IMR-90 (cell line): ENCODE results near the gene BTN2A1. TPM values are rescaled to one million over a fixed set of nuclear protein-coding genes. Genes with fewer than 3 reads are reported as not detected.

Experiments used
- ATAC-seq: fragments of 200-7000 bp; cut with Tn5 transposase; 2 replicates; pipeline ENCODE4 v1.9.1; 2020; ENCODE audit warnings: low read depth, mild to moderate bottlenecking, moderate library complexity
- BruUV-seq: library from RNA; stranded (reverse); fragments of 400-500 nt; replicated peaks from 2 replicates; lab custom pipeline; 2021; lab: Mats Ljungman, UMichigan
- CTCF ChIA-PET: fragments of 300-600 bp; formaldehyde crosslinking; extraction: SDS; loops from one replicate; lab custom pipeline; 2021; ENCODE audit warnings: antibody characterized with exemption; lab: Yijun Ruan, JAX
- POLR2A ChIA-PET: fragments of 300-600 bp; sonication (Branson Sonifier 250); formaldehyde crosslinking; loops from one replicate; lab custom pipeline; 2022; ENCODE audit warnings: antibody characterized with exemption; ENCODE audit not compliant: unreplicated experiment; lab: Charles Lee
- DNase-seq: peaks from one replicate; pipeline ENCODE4 v3.0.0; 2013
- H2AFZ ChIP-seq: replicated peaks from 2 replicates; pipeline ENCODE3; 2013; ENCODE audit warnings: low read length, mild to moderate bottlenecking; ENCODE audit not compliant: poor library complexity
- H2AK5ac ChIP-seq: 2 replicates; pipeline ENCODE4 v1.6.1; 2013; ENCODE audit warnings: low read depth, low read length, inconsistent platforms
- H2AK9ac ChIP-seq: replicated peaks from 2 replicates; pipeline ENCODE3; 2013; ENCODE audit warnings: mild to moderate bottlenecking, low read depth, low read length, moderate library complexity; ENCODE audit not compliant: poor library complexity
- H2BK120ac ChIP-seq: 2 replicates; pipeline ENCODE4 v1.6.1; 2013; ENCODE audit warnings: low read depth, low read length, inconsistent platforms
- H2BK15ac ChIP-seq: 3 replicates; pipeline ENCODE4 v1.6.1; 2013; ENCODE audit warnings: low read depth, low read length, inconsistent platforms
- H2BK20ac ChIP-seq: 2 replicates; pipeline ENCODE4 v1.6.1; 2013; ENCODE audit warnings: low read depth, mild to moderate bottlenecking, inconsistent platforms, low read length, moderate library complexity
- H2BK5ac ChIP-seq: 2 replicates; pipeline ENCODE4 v1.6.1; 2013; ENCODE audit warnings: mild to moderate bottlenecking, low read depth, low read length, inconsistent platforms; ENCODE audit not compliant: poor library complexity, severe bottlenecking
- H3K14ac ChIP-seq: replicated peaks from 2 replicates; pipeline ENCODE4 v1.6.1; 2013; ENCODE audit warnings: low read depth, low read length, inconsistent platforms
- H3K18ac ChIP-seq: 2 replicates; pipeline ENCODE4 v1.6.1; 2013; ENCODE audit warnings: low read depth, low read length, control low read depth
- H3K23ac ChIP-seq: 2 replicates; pipeline ENCODE4 v1.6.1; 2013; ENCODE audit warnings: low read depth, low read length, inconsistent platforms
- H3K27ac ChIP-seq: 2 replicates; pipeline ENCODE4 v1.5.1; 2013; ENCODE audit warnings: mild to moderate bottlenecking, control low read depth, low read length; ENCODE audit not compliant: insufficient read depth
- H3K27me3 ChIP-seq: 2 replicates; pipeline ENCODE4 v1.6.1; 2013; ENCODE audit warnings: low read length; ENCODE audit not compliant: control insufficient read depth, insufficient read depth
- H3K36me3 ChIP-seq: 2 replicates; pipeline ENCODE4 v1.6.1; 2013; ENCODE audit warnings: low read length, mixed read lengths; ENCODE audit not compliant: control insufficient read depth, insufficient read depth
- H3K4ac ChIP-seq: 2 replicates; pipeline ENCODE4 v1.6.1; 2013; ENCODE audit warnings: low read depth, low read length, inconsistent platforms
- H3K4me1 ChIP-seq: 2 replicates; pipeline ENCODE4 v1.6.1; 2013; ENCODE audit warnings: low read length, mixed read lengths; ENCODE audit not compliant: control insufficient read depth, insufficient read depth
- H3K4me2 ChIP-seq: 2 replicates; pipeline ENCODE4 v1.6.1; 2013; ENCODE audit warnings: low read depth, mild to moderate bottlenecking, control low read depth, low read length, moderate library complexity
- H3K4me3 ChIP-seq: 2 replicates; pipeline ENCODE4 v1.5.1; 2013; ENCODE audit warnings: low read depth, mild to moderate bottlenecking, control low read depth, low read length, moderate library complexity; ENCODE audit not compliant: insufficient read depth
- H3K56ac ChIP-seq: 2 replicates; pipeline ENCODE4 v1.6.1; 2013; ENCODE audit warnings: low read length, inconsistent platforms; ENCODE audit not compliant: insufficient read depth; ENCODE audit errors: extremely low read depth
- H3K79me1 ChIP-seq, 2 experiments: 2 replicates each; pipeline ENCODE4 v1.6.1; 2013; ENCODE audit warnings: low read length in 2 of 2, inconsistent platforms in 1 of 2, low read depth in 1 of 2
- H3K9ac ChIP-seq: 2 replicates; pipeline ENCODE4 v1.6.1; 2013; ENCODE audit warnings: low read depth, low read length, control low read depth
- H3K9me1 ChIP-seq: 2 replicates; pipeline ENCODE4 v1.6.1; 2013; ENCODE audit warnings: low read length, inconsistent platforms; ENCODE audit not compliant: insufficient read depth
- H3K9me3 ChIP-seq: 2 replicates; pipeline ENCODE4 v1.6.1; 2013; ENCODE audit warnings: low read length; ENCODE audit not compliant: control insufficient read depth, insufficient read depth
- H4K20me1 ChIP-seq: 2 replicates; pipeline ENCODE4 v1.6.1; 2013; ENCODE audit warnings: low read length, inconsistent platforms; ENCODE audit not compliant: insufficient read depth
- H4K5ac ChIP-seq: 2 replicates; pipeline ENCODE4 v1.6.1; 2013; ENCODE audit warnings: mild to moderate bottlenecking, low read depth, low read length, control low read depth
- H4K8ac ChIP-seq, 2 experiments: 2 replicates each; pipeline ENCODE4 v1.6.1; 2013; ENCODE audit warnings: low read depth in 2 of 2, low read length in 2 of 2, control low read depth in 1 of 2, inconsistent platforms in 1 of 2
- H4K91ac ChIP-seq: 2 replicates; pipeline ENCODE4 v1.6.1; 2013; ENCODE audit warnings: low read depth, low read length, inconsistent platforms; ENCODE audit not compliant: insufficient read depth
- BHLHE40 ChIP-seq: fragments of 150-350 bp; IDR thresholded peaks from 2 replicates; pipeline ENCODE4 v1.6.1; 2016; ENCODE audit warnings: mild to moderate bottlenecking, low read depth, low read length
- CEBPB ChIP-seq: IDR thresholded peaks from 2 replicates; pipeline ENCODE4 v1.6.1; 2012; ENCODE audit warnings: low read depth, low read length, improper control_type of control experiment
- FOS ChIP-seq: fragments of 150-350 bp; IDR thresholded peaks from 2 replicates; pipeline ENCODE4 v1.6.1; 2016; ENCODE audit warnings: low read depth, low read length
- MAZ ChIP-seq: IDR thresholded peaks from 2 replicates; pipeline ENCODE4 v1.6.1; 2012; ENCODE audit warnings: low read depth, mild to moderate bottlenecking, low read length, improper control_type of control experiment, moderate library complexity, borderline replicate concordance
- NFE2L2 ChIP-seq: fragments of 150-350 bp; IDR thresholded peaks from 2 replicates; pipeline ENCODE4 v1.6.1; 2016; ENCODE audit warnings: low read depth, mild to moderate bottlenecking, low read length
- RAD21 ChIP-seq: IDR thresholded peaks from 2 replicates; pipeline ENCODE4 v1.6.1; 2012; ENCODE audit warnings: low read length, improper control_type of control experiment
- WGBS, 2 experiments: methylation state at CpG; one replicate each; pipeline versions ENCODE4 v1.1.5 to v1.1.7; 2013; ENCODE audit warnings: missing lambda C conversion rate in 2 of 2; ENCODE audit not compliant: insufficient read length in 1 of 2; ENCODE audit errors: extremely low coverage in 2 of 2; 5-methylcytosine and 5-hydroxymethylcytosine counted together
- dilution Hi-C: fragments of 300-500 bp; cut with HindIII; formaldehyde crosslinking; loops from one replicate; pipeline ENCODE4 v1.14.3; 2018; ENCODE audit warnings: low sequenced_read_pairs; ENCODE audit not compliant: unreplicated experiment
- in situ Hi-C: fragments of 300-500 bp; cut with MboI; formaldehyde crosslinking; loops from 3 replicates; pipeline ENCODE4 v1.14.3; 2019; ENCODE audit warnings: low sequenced_read_pairs, inconsistent platforms, mixed read lengths
- intact Hi-C: fragments of 100-400 bp; cut with micrococcal nuclease; formaldehyde crosslinking; loops from 2 replicates; pipeline ENCODE4 v1.10.0; 2022
- polyA plus RNA-seq, 3 experiments: library from polyadenylated mRNA; depleted of rRNA; stranded (reverse); fragments of >200 nt; gene quantifications; 2 replicates each; pipeline ENCODE4 v1.2.3, GENCODE V29; 2012; ENCODE audit warnings: low replicate concordance in 1 of 3
- total RNA-seq: library from RNA; depleted of rRNA; stranded (reverse); fragments of >200 nt; gene quantifications from 2 replicates; pipeline ENCODE4 v1.2.3, GENCODE V29; 2012
- TF ChIP-seq, protein P1 (sequence below): fragments of 150-350 bp; IDR thresholded peaks from 2 replicates; pipeline ENCODE4 v1.6.1; 2017; ENCODE audit warnings: mild to moderate bottlenecking, antibody characterized with exemption, low read length, low read depth
- TF ChIP-seq, protein P2 (sequence below): conservative IDR thresholded peaks from 2 replicates; pipeline ENCODE4 v1.5.1; 2012; ENCODE audit warnings: mild to moderate bottlenecking, low read depth, low read length, improper control_type of control experiment

The BTN2A1 gene
- total and polyA plus RNA-seq, 2 of the 4 experiments (the other 2 are of a cell fraction) = 13.6 to 40.2 TPM

GRCh38 chr6:26430787-26431186, 27.0 kb upstream of the BTN2A1 start:
- Histone ChIP-seq H4K8ac (no peak overlapping the region), H4K5ac (no peak overlapping the region), H3K4me1 (peaks cover 3% of the 10 kb centered on the region; the same call in 1 of the 2 replicates), H2BK5ac (no peak overlapping the region), H3K4me3 (no peak overlapping the region), H3K14ac (no peak overlapping the region), H2BK15ac (no peak overlapping the region), H3K27ac (no peak overlapping the region), H2AK9ac (no peak overlapping the region), H3K4ac (no peak overlapping the region), H3K36me3 (peaks cover 39% of the 10 kb centered on the region), H3K23ac (no peak overlapping the region), H3K79me1 (peaks cover 0 to 25% of the 10 kb centered on the region in 2 experiments; a peak in 2 of 4 replicates), H2AFZ (no peak overlapping the region), H3K9ac (no peak overlapping the region), H4K91ac (no peak overlapping the region), H3K18ac (no peak overlapping the region), H3K9me1 (peaks cover 14% of the 10 kb centered on the region), H3K9me3 (no peaks in the 10 kb centered on the region; the same call in 1 of the 2 replicates), H2BK120ac (no peak overlapping the region), H3K56ac (no peak overlapping the region), H2AK5ac (no peak overlapping the region), H3K4me2 (no peak overlapping the region), H3K27me3 (no peaks in the 10 kb centered on the region), H2BK20ac (no peak overlapping the region), H4K20me1 (no peaks in the 10 kb centered on the region)
- intact Hi-C loops = no loop called here
- in situ Hi-C loops = no loop called here
- BruUV-seq = no TSS peak
- ATAC-seq (no peak), DNase-seq (no peak)
- dilution Hi-C loops = no loop called here
- POLR2A ChIA-PET = interaction anchor here (0.5 kb wide), 1 partner anchor 10 kb away, joined by 3 read pairs; no protein-coding TSS in a partner anchor
- 60% methylated on average over 1 of the region's 5 CpGs; no CpG with 5 or more reads in 1 of the 2 experiments for WGBS, 2 experiments
- no peak for TF ChIP-seq MAZ
- no peak for TF ChIP-seq FOS
- no peak for TF ChIP-seq RAD21
- TF ChIP-seq, protein P1, sequence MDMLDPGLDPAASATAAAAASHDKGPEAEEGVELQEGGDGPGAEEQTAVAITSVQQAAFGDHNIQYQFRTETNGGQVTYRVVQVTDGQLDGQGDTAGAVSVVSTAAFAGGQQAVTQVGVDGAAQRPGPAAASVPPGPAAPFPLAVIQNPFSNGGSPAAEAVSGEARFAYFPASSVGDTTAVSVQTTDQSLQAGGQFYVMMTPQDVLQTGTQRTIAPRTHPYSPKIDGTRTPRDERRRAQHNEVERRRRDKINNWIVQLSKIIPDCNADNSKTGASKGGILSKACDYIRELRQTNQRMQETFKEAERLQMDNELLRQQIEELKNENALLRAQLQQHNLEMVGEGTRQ = no peak
- no peak for TF ChIP-seq NFE2L2
- TF ChIP-seq, protein P2, sequence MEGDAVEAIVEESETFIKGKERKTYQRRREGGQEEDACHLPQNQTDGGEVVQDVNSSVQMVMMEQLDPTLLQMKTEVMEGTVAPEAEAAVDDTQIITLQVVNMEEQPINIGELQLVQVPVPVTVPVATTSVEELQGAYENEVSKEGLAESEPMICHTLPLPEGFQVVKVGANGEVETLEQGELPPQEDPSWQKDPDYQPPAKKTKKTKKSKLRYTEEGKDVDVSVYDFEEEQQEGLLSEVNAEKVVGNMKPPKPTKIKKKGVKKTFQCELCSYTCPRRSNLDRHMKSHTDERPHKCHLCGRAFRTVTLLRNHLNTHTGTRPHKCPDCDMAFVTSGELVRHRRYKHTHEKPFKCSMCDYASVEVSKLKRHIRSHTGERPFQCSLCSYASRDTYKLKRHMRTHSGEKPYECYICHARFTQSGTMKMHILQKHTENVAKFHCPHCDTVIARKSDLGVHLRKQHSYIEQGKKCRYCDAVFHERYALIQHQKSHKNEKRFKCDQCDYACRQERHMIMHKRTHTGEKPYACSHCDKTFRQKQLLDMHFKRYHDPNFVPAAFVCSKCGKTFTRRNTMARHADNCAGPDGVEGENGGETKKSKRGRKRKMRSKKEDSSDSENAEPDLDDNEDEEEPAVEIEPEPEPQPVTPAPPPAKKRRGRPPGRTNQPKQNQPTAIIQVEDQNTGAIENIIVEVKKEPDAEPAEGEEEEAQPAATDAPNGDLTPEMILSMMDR = no peak
- no peak for TF ChIP-seq CEBPB
- TF ChIP-seq BHLHE40 = no peak
- CTCF ChIA-PET = no interaction called here
